Astrocyte of the spinal cord (primary cell): ENCODE results near the gene GASK1A.

ENCODE experiments used
- DNase-seq: peaks from one replicate; pipeline ENCODE4 v3.0.0; 2011; ENCODE audit warnings: low read depth, low spot score
- H3K4me3 ChIP-seq: 2 replicates; pipeline ENCODE4 v1.5.1; 2011; ENCODE audit warnings: low read depth, mild to moderate bottlenecking, low read length, moderate library complexity
- in situ Hi-C: cut with HindIII; loops from 2 replicates; pipeline ENCODE4 v1.10.0; 2017; ENCODE audit warnings: low sequenced_read_pairs
- TF ChIP-seq, protein P1 (sequence below): IDR thresholded peaks from 2 replicates; pipeline ENCODE4 v1.5.1; 2012; ENCODE audit warnings: low read depth, mild to moderate bottlenecking, low read length, inconsistent platforms

Gene GASK1A

DNA sequence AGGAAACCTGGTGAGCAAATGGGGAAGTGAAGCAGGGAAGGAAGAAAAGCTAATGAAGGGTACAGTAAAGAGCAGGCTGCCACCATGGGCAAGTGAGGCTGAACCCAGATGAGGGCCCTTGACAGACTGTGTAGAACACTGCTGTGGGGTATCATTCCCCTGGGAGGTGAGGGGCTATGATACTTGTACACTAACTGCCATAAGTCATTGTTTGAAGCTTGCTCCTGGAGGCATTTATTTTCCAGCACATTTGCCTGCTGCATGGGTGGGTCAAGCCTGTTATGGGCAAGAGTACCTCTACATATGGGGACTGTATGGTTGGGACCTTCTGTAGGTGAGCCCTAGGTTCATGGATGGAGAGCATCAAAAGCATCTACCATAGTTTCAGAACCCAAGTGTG is 69.4 kb downstream of the GASK1A start:
- TF ChIP-seq, protein P1, sequence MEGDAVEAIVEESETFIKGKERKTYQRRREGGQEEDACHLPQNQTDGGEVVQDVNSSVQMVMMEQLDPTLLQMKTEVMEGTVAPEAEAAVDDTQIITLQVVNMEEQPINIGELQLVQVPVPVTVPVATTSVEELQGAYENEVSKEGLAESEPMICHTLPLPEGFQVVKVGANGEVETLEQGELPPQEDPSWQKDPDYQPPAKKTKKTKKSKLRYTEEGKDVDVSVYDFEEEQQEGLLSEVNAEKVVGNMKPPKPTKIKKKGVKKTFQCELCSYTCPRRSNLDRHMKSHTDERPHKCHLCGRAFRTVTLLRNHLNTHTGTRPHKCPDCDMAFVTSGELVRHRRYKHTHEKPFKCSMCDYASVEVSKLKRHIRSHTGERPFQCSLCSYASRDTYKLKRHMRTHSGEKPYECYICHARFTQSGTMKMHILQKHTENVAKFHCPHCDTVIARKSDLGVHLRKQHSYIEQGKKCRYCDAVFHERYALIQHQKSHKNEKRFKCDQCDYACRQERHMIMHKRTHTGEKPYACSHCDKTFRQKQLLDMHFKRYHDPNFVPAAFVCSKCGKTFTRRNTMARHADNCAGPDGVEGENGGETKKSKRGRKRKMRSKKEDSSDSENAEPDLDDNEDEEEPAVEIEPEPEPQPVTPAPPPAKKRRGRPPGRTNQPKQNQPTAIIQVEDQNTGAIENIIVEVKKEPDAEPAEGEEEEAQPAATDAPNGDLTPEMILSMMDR: no peak
- no peak for DNase-seq
- in situ Hi-C loops: no loop called here
- H3K4me3 ChIP-seq: no peak overlapping the region

DNA sequence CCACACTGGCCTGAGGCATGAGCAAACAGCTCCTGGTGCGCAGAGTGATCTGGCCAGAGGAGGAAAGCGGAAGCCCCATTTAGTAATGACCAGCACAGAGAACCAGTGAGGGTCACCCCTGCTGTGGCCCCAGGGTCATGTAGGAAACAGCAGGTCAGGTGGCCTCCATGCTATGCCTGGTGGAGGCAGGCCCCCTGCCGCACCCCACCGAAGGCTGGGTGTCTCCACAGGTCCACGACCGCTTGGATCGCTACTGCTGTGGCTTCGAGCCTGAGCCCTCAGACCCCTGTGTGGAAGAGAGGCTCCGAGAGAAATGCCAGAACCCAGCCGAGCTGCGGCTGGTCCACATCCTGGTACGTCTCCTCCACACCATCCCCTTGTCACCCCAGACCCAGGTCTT is 74.2 kb downstream of the GASK1A start:
- in situ Hi-C loops: no loop called here
- H3K4me3 ChIP-seq: no peak overlapping the region
- TF ChIP-seq, protein P1: no peak
- DNase-seq: no peak

DNA sequence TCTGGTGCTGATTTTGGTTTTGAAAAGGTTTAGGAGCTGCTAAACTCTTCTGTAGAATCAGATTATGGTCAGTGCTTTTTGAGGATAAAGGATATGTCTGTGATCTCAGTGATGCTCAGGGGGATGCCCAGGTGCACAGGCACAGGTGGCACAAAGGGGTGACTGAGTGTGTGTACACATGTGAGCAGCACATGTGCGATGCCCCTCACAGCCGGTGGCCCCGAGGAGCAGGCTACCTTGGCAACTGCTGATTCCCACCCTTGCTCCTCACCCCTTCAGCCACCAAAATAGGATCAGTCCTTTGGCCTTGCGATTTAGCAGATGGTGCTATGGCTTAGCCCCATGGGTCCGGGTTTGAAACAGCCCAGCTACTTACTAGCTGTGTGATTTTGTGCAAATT is 75.6 kb downstream of the GASK1A start:
- H3K4me3 ChIP-seq: no peak overlapping the region
- no peak for DNase-seq
- TF ChIP-seq, protein P1: no peak
- in situ Hi-C loops: no loop called here

DNA sequence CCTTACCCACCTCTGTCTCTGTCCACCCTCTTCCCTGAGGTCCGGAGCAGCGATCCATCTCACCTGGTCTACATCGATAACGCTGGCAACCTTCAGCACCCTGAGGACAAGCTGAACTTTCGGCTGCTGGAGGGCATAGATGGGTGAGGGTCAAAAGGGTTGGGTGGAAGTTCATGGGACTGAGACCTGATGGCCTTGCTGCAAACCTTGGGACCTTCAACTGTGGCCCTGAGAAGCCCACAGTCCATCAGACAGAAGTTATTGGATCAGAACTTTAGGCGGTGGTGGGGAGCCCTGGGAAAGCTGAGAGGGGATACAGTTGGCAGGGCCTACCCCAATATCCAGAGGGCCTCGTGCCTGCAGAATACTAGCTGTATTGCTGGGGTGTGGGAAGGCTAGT is 76.3 kb downstream of the GASK1A start:
- TF ChIP-seq, protein P1: no peak
- DNase-seq: no peak
- no peak overlapping the region for H3K4me3 ChIP-seq
- in situ Hi-C loops: no loop called here

DNA sequence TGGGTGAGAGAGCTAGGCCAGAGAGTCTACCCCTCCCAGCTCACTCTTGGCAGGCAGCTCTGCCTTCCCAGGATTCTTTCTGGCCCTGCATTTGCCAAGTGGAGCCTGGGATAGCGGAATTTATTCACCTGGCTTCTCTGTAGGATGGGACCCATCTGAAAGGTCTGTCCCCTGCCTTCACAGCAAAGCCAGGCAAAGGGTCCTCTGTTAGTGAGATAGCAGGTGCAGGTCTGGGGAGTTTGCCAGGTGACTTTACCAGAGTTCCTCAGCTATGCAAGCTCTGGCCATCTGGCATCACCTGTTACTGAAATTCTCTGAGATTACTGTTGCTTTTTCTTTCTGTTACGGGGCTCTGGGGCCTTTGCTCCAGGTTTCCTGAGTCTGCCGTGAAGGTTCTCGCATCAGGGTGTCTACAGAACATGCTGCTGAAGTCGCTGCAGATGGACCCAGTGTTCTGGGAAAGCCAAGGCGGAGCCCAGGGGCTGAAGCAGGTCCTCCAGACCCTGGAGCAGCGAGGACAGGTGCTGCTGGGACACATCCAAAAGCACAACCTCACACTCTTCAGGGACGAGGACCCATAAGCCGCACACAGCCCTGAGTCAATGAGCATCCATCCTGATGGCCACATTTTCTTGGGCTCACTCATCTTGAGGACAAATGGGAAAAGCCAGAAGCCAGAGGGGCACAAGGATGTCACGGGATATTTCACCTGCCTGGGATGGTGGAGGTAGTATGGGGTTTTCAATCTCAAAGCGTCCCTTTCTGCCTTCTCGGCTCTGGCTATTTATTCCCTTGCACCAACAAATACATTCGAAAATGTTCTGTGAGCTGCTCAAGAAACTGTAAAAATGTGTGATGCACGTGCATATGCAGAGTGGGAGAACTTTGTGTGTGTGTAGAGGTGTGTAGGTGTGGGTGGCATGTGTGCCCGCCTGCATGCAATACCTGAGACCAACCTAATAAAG is 77.0 kb downstream of the GASK1A start:
- in situ Hi-C loops: no loop called here
- H3K4me3 ChIP-seq: no peak overlapping the region
- DNase-seq: no peak
- TF ChIP-seq, protein P1: no peak

DNA sequence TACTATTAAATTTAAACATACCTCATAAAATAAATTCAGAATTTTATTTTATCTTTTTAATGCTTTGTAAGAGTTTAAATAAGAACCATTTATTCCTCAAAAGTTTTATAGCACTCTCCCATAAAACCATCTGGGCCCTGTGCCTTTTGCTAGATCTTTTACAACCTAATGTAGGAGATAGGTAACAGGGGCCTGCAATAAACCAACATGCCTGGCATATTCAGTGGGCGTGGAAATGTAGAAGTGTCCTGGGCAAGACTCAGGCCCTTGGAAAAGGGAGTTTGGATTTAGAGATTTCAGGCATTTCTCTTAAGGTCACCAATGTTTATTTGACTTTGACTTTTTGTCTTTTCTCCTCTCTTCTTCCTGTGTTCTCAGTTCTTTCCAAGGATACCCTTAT is 80.3 kb downstream of the GASK1A start:
- in situ Hi-C loops: no loop called here
- no peak for DNase-seq
- TF ChIP-seq, protein P1: no peak
- H3K4me3 ChIP-seq: no peak overlapping the region
